GM21723 (cell line): ENCODE results near the gene USP3.

Source experiments
- ATAC-seq: cut with Tn5 transposase; IDR thresholded peaks from one replicate; pipeline ENCODE4 v1.9.1; 2021; ENCODE audit warnings: mild to moderate bottlenecking, moderate library complexity; ENCODE audit not compliant: unreplicated experiment

The USP3 gene

GRCh38 chr15:63504247-63504978 lies at the start of gene USP3:
Gene USP3, plus strand, starts transcription at chr15:63504593. Its CDS starts 147 bp downstream, at chr15:63504740.
- ATAC-seq = peak; percentile 48

- ATAC-seq = no peak
Observed at GRCh38 chr15:63456258-63456657, 48.1 kb upstream of the USP3 start.

GRCh38 chr15:63457379-63457778 lies 47.0 kb upstream of the USP3 start:
- ATAC-seq = no peak

- no peak for ATAC-seq
Observed at GRCh38 chr15:63458026-63458425, 46.4 kb upstream of the USP3 start.

- no peak for ATAC-seq
Observed at GRCh38 chr15:63458794-63459395, 45.5 kb upstream of the USP3 start.

GRCh38 chr15:63460210-63461155 lies 43.9 kb upstream of the USP3 start:
- no peak for ATAC-seq

- ATAC-seq = no peak
Observed at GRCh38 chr15:63461230-63461985, 43.0 kb upstream of the USP3 start.

- no peak for ATAC-seq
Observed at GRCh38 chr15:63462088-63462487, 42.3 kb upstream of the USP3 start.

GRCh38 chr15:63463036-63463435 lies 41.4 kb upstream of the USP3 start:
- ATAC-seq = no peak

- no peak for ATAC-seq
Observed at GRCh38 chr15:63463793-63464192, 40.6 kb upstream of the USP3 start.

GRCh38 chr15:63465104-63465503 lies 39.3 kb upstream of the USP3 start:
- ATAC-seq = no peak

- ATAC-seq = peak; percentile 65
Observed at GRCh38 chr15:63466378-63467192, 37.8 kb upstream of the USP3 start.

GRCh38 chr15:63469190-63469589 lies 35.2 kb upstream of the USP3 start:
- no peak for ATAC-seq

GRCh38 chr15:63469984-63470383 lies 34.4 kb upstream of the USP3 start:
- ATAC-seq = no peak

- ATAC-seq = peak; percentile 39
Observed at GRCh38 chr15:63473007-63473748, 31.2 kb upstream of the USP3 start.

GRCh38 chr15:63473749-63473998 lies 30.7 kb upstream of the USP3 start:
- peak; percentile 15 for ATAC-seq

GRCh38 chr15:63473999-63474809 lies 30.2 kb upstream of the USP3 start:
- ATAC-seq = peak; percentile 63

GRCh38 chr15:63474810-63475316 lies 29.5 kb upstream of the USP3 start:
- peak; percentile 57 for ATAC-seq
